Activated CD4-positive, alpha-beta T cell treated with anti-CD3 and anti-CD28 coated beads, Interleukin-2, Interleukin-6, amounts not matched to agents 100 ng/mL and 50 ng/mL, durations not matched to agents 16 hours and 8 hours (primary cell): Measurements from ENCODE around the gene STK10.

ENCODE experiments used
- DNase-seq: peaks from one replicate; pipeline ENCODE4 v3.0.0-alpha.2; 2020

Gene STK10

GRCh38 chr5:172141949-172142319 is 46.1 kb downstream of the STK10 start:
- DNase-seq = no peak

- no peak for DNase-seq
Measured at GRCh38 chr5:172140866-172141265, 47.2 kb downstream of the STK10 start.

- no peak for DNase-seq
Measured at GRCh38 chr5:172140120-172140519, 47.9 kb downstream of the STK10 start.

- no peak for DNase-seq
Measured at GRCh38 chr5:172137046-172137445, 51.0 kb downstream of the STK10 start.

GRCh38 chr5:172133359-172134029 is 54.5 kb downstream of the STK10 start:
- DNase-seq = peak; percentile 54

- DNase-seq = no peak
Measured at GRCh38 chr5:172131690-172132089, 56.3 kb downstream of the STK10 start.

- no peak for DNase-seq
Measured at GRCh38 chr5:172129256-172129910, 58.6 kb downstream of the STK10 start.

GRCh38 chr5:172127581-172127980 is 60.4 kb downstream of the STK10 start:
- DNase-seq = no peak

- DNase-seq = no peak
Measured at GRCh38 chr5:172123269-172123692, 64.7 kb downstream of the STK10 start.

GRCh38 chr5:172119921-172120688 is 67.9 kb downstream of the STK10 start:
- no peak for DNase-seq

GRCh38 chr5:172118891-172119290 is 69.1 kb downstream of the STK10 start:
- DNase-seq = no peak

GRCh38 chr5:172117977-172118701 is 69.9 kb downstream of the STK10 start:
- DNase-seq = no peak

GRCh38 chr5:172115541-172115982 is 72.5 kb downstream of the STK10 start:
- peak; percentile 48 for DNase-seq

GRCh38 chr5:172114875-172115422 is 73.1 kb downstream of the STK10 start:
- DNase-seq = peak; percentile 97

- DNase-seq = peak; percentile 93
Measured at GRCh38 chr5:172113036-172113435, 75.0 kb downstream of the STK10 start.

GRCh38 chr5:172111852-172112225 is 76.2 kb downstream of the STK10 start:
- no peak for DNase-seq

GRCh38 chr5:172110921-172111851 is 76.8 kb downstream of the STK10 start:
- peak; percentile 93 for DNase-seq

- no peak for DNase-seq
Measured at GRCh38 chr5:172110260-172110815, 77.7 kb downstream of the STK10 start.

GRCh38 chr5:172109749-172110148 is 78.3 kb downstream of the STK10 start:
- DNase-seq = peak; percentile 33

GRCh38 chr5:172107571-172107970 is 80.5 kb downstream of the STK10 start:
- DNase-seq = no peak
